Measurements from ENCODE around the gene CCL7.

Gene CCL7

DNA sequence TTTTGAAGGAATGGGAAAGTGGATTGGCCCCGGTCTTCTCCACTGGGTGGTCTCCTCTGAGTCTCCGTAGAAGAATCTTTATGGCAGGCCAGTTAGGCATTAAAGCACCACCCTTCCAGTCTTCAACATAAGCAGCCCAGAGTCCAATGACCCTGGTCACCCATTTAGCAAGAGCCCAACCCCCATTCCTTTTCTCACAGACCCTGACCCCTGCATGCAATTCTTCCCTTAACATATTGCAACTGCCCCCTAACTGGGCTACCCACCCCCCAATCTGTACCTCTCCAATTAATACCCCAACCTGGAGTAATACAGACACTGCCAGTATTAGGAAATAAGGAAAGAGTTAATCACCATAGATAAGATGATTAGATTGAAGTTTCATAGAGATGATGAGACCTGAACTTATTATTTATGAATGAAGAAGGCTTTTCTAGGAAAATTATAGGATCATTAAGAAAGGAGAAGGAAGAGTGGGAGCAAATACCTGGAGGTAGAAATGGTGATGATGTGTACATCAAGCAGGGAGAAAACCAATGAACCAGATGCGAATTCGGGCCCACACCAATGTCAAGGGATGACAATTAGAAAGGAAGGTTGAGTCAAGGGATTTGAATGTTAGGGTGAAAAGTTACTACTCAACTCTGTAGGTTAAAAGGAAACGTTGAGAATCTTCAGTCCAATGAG lies 12.6 kb upstream of the CCL7 start:
- 94% methylated on average over 4 of the region's 5 CpGs for WGBS (ENCODE audit: insufficient coverage)
- Histone ChIP-seq H3K27ac (ENCODE audit: insufficient read depth in 1 of 2, low read depth in 1 of 2, low read length in 2 of 2, poor library complexity in 1 of 2, severe bottlenecking in 2 of 2) (no peak overlapping the region), H3K36me3 (ENCODE audit: control insufficient read depth in 4 of 4, insufficient read depth in 4 of 4, low read length in 3 of 4) (no peaks in the 10 kb centered on the region), H3K27me3 (replicated peaks in 2 of 5; ENCODE audit: control insufficient read depth in 4 of 5, insufficient read depth in 5 of 5, low read length in 4 of 5) (no peaks in the 10 kb centered on the region), H3K4me1 (ENCODE audit: control extremely low read depth in 1 of 4, control insufficient read depth in 4 of 4, insufficient read depth in 4 of 4, low read length in 3 of 4) (peaks cover 3 to 28% (median 18%) of the 10 kb centered on the region in 4 experiments), H3K9me3 (ENCODE audit: control extremely low read depth in 1 of 5, control insufficient read depth in 4 of 5, insufficient read depth in 2 of 5, low read depth in 1 of 5, low read length in 4 of 5) (no peaks in the 10 kb centered on the region), H3K4me3 (ENCODE audit: control insufficient read depth in 1 of 7, extremely low read depth in 1 of 7, insufficient read depth in 4 of 7, low read depth in 2 of 7, low read length in 6 of 7) (no peak overlapping the region)
- no peak for DNase-seq
- ChIA-PET POLR2A (no interaction called here), CTCF (interaction anchor here (3.5 kb wide), 1 partner anchor 104 kb away, joined by 21 read pairs; the partner anchor contains the start of gene CCL1)

DNA sequence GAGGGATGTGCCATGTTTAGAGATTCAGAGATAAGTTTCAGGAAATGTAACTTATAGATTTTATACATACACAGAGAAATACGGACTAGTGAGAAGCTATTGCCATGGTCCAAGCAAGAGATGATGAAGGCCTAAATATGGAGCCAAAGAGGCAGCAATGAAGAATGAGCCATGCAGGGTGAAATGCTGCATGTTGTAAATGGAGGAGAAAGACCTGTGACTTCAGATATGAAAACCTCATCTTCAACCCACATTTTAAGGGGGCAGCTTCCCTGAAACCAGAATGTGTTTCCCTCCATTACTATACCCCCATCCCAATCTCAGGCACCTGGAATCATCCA lies 12.1 kb upstream of the CCL7 start:
- H3K4me3 ChIP-seq (ENCODE audit: control insufficient read depth in 1 of 7, extremely low read depth in 1 of 7, insufficient read depth in 4 of 7, low read depth in 2 of 7, low read length in 6 of 7), result no peak overlapping the region
- H3K27ac ChIP-seq (ENCODE audit: insufficient read depth in 1 of 2, low read depth in 1 of 2, low read length in 2 of 2, poor library complexity in 1 of 2, severe bottlenecking in 2 of 2), result no peak overlapping the region
- no peaks in the 10 kb centered on the region for H3K27me3 ChIP-seq (replicated peaks in 2 of 5; ENCODE audit: control insufficient read depth in 4 of 5, insufficient read depth in 5 of 5, low read length in 4 of 5)
- ChIA-PET CTCF (no interaction called here), POLR2A (no interaction called here)
- H3K4me1 ChIP-seq (ENCODE audit: control extremely low read depth in 1 of 4, control insufficient read depth in 4 of 4, insufficient read depth in 4 of 4, low read length in 3 of 4), result peaks cover 3 to 23% (median 15%) of the 10 kb centered on the region in 4 experiments
- no peaks in the 10 kb centered on the region for H3K9me3 ChIP-seq (ENCODE audit: control extremely low read depth in 1 of 5, control insufficient read depth in 4 of 5, insufficient read depth in 2 of 5, low read depth in 1 of 5, low read length in 4 of 5)
- WGBS (ENCODE audit: insufficient coverage), result 100% methylated on average over 1 of the region's 1 CpG
- no peaks in the 10 kb centered on the region for H3K36me3 ChIP-seq (ENCODE audit: control insufficient read depth in 4 of 4, insufficient read depth in 4 of 4, low read length in 3 of 4)
- no peak for DNase-seq

DNA sequence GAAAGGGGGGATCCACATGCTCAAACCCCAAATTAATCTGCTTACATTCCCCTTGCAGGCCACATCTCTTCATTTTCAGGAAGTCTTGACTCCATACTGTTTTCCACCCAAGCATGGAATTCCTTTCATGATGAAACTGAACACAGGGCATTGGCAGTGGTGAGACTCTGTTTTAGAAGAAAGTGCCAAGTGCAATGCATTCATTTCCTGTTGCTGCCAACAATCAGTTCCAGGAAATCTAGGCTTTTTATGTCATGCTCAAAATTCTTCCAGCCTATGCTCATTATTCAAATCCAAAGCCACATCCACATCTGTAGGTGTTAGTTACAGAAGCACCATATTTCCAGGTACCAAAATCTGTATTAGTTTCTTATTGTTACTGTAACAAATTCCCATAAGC lies 10.9 kb upstream of the CCL7 start:
- Histone ChIP-seq H3K27ac (ENCODE audit: insufficient read depth in 1 of 2, low read depth in 1 of 2, low read length in 2 of 2, poor library complexity in 1 of 2, severe bottlenecking in 2 of 2) (no peak overlapping the region), H3K4me3 (ENCODE audit: control insufficient read depth in 1 of 7, extremely low read depth in 1 of 7, insufficient read depth in 4 of 7, low read depth in 2 of 7, low read length in 6 of 7) (no peak overlapping the region), H3K27me3 (replicated peaks in 2 of 5; ENCODE audit: control insufficient read depth in 4 of 5, insufficient read depth in 5 of 5, low read length in 4 of 5) (no peaks in the 10 kb centered on the region), H3K36me3 (ENCODE audit: control insufficient read depth in 4 of 4, insufficient read depth in 4 of 4, low read length in 3 of 4) (no peaks in the 10 kb centered on the region), H3K4me1 (ENCODE audit: control extremely low read depth in 1 of 4, control insufficient read depth in 4 of 4, insufficient read depth in 4 of 4, low read length in 3 of 4) (peaks cover 3 to 23% (median 15%) of the 10 kb centered on the region in 4 experiments), H3K9me3 (ENCODE audit: control extremely low read depth in 1 of 5, control insufficient read depth in 4 of 5, insufficient read depth in 2 of 5, low read depth in 1 of 5, low read length in 4 of 5) (no peaks in the 10 kb centered on the region)
- DNase-seq, result no peak
- ChIA-PET CTCF (no interaction called here), POLR2A (no interaction called here)

GRCh38 chr17:34260861-34261260 lies 9.2 kb upstream of the CCL7 start:
- Histone ChIP-seq H3K27ac (ENCODE audit: insufficient read depth in 1 of 2, low read depth in 1 of 2, low read length in 2 of 2, poor library complexity in 1 of 2, severe bottlenecking in 2 of 2) (no peak overlapping the region), H3K27me3 (replicated peaks in 2 of 5; ENCODE audit: control insufficient read depth in 4 of 5, insufficient read depth in 5 of 5, low read length in 4 of 5) (peaks cover 0 to 3% (median 0%) of the 10 kb centered on the region in 5 experiments), H3K9me3 (ENCODE audit: control extremely low read depth in 1 of 5, control insufficient read depth in 4 of 5, insufficient read depth in 2 of 5, low read depth in 1 of 5, low read length in 4 of 5) (no peaks in the 10 kb centered on the region), H3K36me3 (ENCODE audit: control insufficient read depth in 4 of 4, insufficient read depth in 4 of 4, low read length in 3 of 4) (no peaks in the 10 kb centered on the region), H3K4me3 (ENCODE audit: control insufficient read depth in 1 of 7, extremely low read depth in 1 of 7, insufficient read depth in 4 of 7, low read depth in 2 of 7, low read length in 6 of 7) (no peak overlapping the region), H3K4me1 (ENCODE audit: control extremely low read depth in 1 of 4, control insufficient read depth in 4 of 4, insufficient read depth in 4 of 4, low read length in 3 of 4) (peaks cover 0 to 6% (median 0%) of the 10 kb centered on the region in 4 experiments)
- ChIA-PET CTCF (interaction anchor here (1.0 kb wide), 1 partner anchor 60 kb away, joined by 3 read pairs; no protein-coding TSS in a partner anchor), POLR2A (no interaction called here)
- 100% methylated on average over 4 of the region's 4 CpGs for WGBS (ENCODE audit: insufficient coverage)
- no peak for DNase-seq

GRCh38 chr17:34261568-34262337 lies 8.3 kb upstream of the CCL7 start:
- peaks cover 0 to 3% (median 0%) of the 10 kb centered on the region in 5 experiments for H3K27me3 ChIP-seq (replicated peaks in 2 of 5; ENCODE audit: control insufficient read depth in 4 of 5, insufficient read depth in 5 of 5, low read length in 4 of 5)
- H3K4me1 ChIP-seq (ENCODE audit: control extremely low read depth in 1 of 4, control insufficient read depth in 4 of 4, insufficient read depth in 4 of 4, low read length in 3 of 4), result peaks cover 0 to 6% (median 0%) of the 10 kb centered on the region in 4 experiments
- ChIA-PET CTCF (interaction anchor here (1.0 to 1.2 kb wide), 2 partner anchors 61 to 100 kb away, joined by 3 read pairs; no protein-coding TSS in a partner anchor), POLR2A (no interaction called here)
- H3K9me3 ChIP-seq (ENCODE audit: control extremely low read depth in 1 of 5, control insufficient read depth in 4 of 5, insufficient read depth in 2 of 5, low read depth in 1 of 5, low read length in 4 of 5), result no peaks in the 10 kb centered on the region
- WGBS (ENCODE audit: insufficient coverage), result no CpG with 5 or more reads among the region's 5 CpGs
- H3K4me3 ChIP-seq (ENCODE audit: control insufficient read depth in 1 of 7, extremely low read depth in 1 of 7, insufficient read depth in 4 of 7, low read depth in 2 of 7, low read length in 6 of 7), result no peak overlapping the region
- no peak for DNase-seq
- H3K36me3 ChIP-seq (ENCODE audit: control insufficient read depth in 4 of 4, insufficient read depth in 4 of 4, low read length in 3 of 4), result no peaks in the 10 kb centered on the region
- H3K27ac ChIP-seq (ENCODE audit: insufficient read depth in 1 of 2, low read depth in 1 of 2, low read length in 2 of 2, poor library complexity in 1 of 2, severe bottlenecking in 2 of 2), result no peak overlapping the region

DNA sequence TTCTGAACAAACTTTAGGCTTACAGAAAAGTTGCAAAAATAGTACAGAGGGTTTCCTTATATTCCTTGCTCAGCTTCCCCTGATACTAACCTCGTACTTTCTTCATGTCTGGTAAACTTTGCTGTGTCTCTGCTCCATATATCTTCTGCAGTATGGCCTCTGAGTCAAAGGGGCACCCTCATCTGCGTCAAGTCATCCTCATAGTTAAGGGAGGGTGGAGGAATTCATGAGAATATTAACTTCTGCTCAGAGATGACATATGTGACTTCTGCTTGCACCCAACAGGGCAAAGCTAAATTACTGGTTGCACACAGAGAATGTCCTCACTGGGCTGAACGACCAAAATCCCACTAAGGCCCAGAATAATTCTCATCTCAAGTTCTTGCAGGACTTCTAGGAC lies 4.3 kb upstream of the CCL7 start:
- 80% methylated on average over 2 of the region's 3 CpGs for WGBS (ENCODE audit: insufficient coverage)
- ChIA-PET POLR2A (interaction anchor here (1.2 kb wide), 1 partner anchor 13 kb away, joined by 3 read pairs; no protein-coding TSS in a partner anchor), CTCF (interaction anchor here (1.4 to 1.7 kb wide), 2 partner anchors 65 to 96 kb away, joined by 4 to 5 read pairs; no protein-coding TSS in a partner anchor)
- Histone ChIP-seq H3K4me3 (ENCODE audit: control insufficient read depth in 1 of 7, extremely low read depth in 1 of 7, insufficient read depth in 4 of 7, low read depth in 2 of 7, low read length in 6 of 7) (no peak overlapping the region), H3K36me3 (ENCODE audit: control insufficient read depth in 4 of 4, insufficient read depth in 4 of 4, low read length in 3 of 4) (no peaks in the 10 kb centered on the region), H3K4me1 (ENCODE audit: control extremely low read depth in 1 of 4, control insufficient read depth in 4 of 4, insufficient read depth in 4 of 4, low read length in 3 of 4) (peaks cover 0 to 2% (median 0%) of the 10 kb centered on the region in 4 experiments), H3K9me3 (ENCODE audit: control extremely low read depth in 1 of 5, control insufficient read depth in 4 of 5, insufficient read depth in 2 of 5, low read depth in 1 of 5, low read length in 4 of 5) (no peaks in the 10 kb centered on the region), H3K27me3 (replicated peaks in 2 of 5; ENCODE audit: control insufficient read depth in 4 of 5, insufficient read depth in 5 of 5, low read length in 4 of 5) (peaks cover 0 to 3% (median 0%) of the 10 kb centered on the region in 5 experiments), H3K27ac (ENCODE audit: insufficient read depth in 1 of 2, low read depth in 1 of 2, low read length in 2 of 2, poor library complexity in 1 of 2, severe bottlenecking in 2 of 2) (no peak overlapping the region)
- no peak for DNase-seq

DNA sequence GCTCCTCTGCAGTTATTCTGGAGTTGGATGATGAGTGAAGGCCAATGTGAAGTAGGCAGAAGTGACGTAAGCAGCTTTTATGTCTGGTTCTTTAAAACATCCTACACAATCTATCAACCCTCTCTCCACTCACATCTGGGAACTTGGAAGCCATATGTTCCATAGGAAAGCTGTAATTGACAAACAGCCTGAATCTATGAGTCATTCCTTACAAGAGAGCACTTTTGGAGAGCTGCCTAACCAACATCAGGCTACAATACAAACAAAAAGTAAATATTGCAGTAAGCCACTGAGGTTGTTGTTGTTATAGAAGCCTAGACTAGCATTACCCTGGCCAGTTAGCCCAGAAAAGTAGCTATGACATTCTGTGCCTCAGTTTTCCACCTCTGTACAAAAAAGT lies 5.9 kb downstream of the CCL7 start:
- H3K27ac ChIP-seq (ENCODE audit: insufficient read depth in 1 of 2, low read depth in 1 of 2, low read length in 2 of 2, poor library complexity in 1 of 2, severe bottlenecking in 2 of 2), result no peak overlapping the region
- ChIA-PET POLR2A (no interaction called here), CTCF (no interaction called here)
- H3K4me3 ChIP-seq (ENCODE audit: control insufficient read depth in 1 of 7, extremely low read depth in 1 of 7, insufficient read depth in 4 of 7, low read depth in 2 of 7, low read length in 6 of 7), result no peak overlapping the region
- WGBS (ENCODE audit: insufficient coverage), result no CpG with 5 or more reads among the region's 1 CpG
- H3K4me1 ChIP-seq (ENCODE audit: control extremely low read depth in 1 of 4, control insufficient read depth in 4 of 4, insufficient read depth in 4 of 4, low read length in 3 of 4), result no peaks in the 10 kb centered on the region
- H3K36me3 ChIP-seq (ENCODE audit: control insufficient read depth in 4 of 4, insufficient read depth in 4 of 4, low read length in 3 of 4), result no peaks in the 10 kb centered on the region
- no peaks in the 10 kb centered on the region for H3K27me3 ChIP-seq (replicated peaks in 2 of 5; ENCODE audit: control insufficient read depth in 4 of 5, insufficient read depth in 5 of 5, low read length in 4 of 5)
- no peaks in the 10 kb centered on the region for H3K9me3 ChIP-seq (ENCODE audit: control extremely low read depth in 1 of 5, control insufficient read depth in 4 of 5, insufficient read depth in 2 of 5, low read depth in 1 of 5, low read length in 4 of 5)
- DNase-seq, result no peak
